Stimulated activated CD4-positive, alpha-beta T cell treated with anti-CD3 and anti-CD28 coated beads, Interleukin-1b, Interleukin-23, amount 100 ng/mL, for 24 hours (primary cell): ENCODE results near the gene PWP2.
"Not testable (repeated sequence)": the region's sequence is repeated elsewhere in the genome, so short reads cannot be mapped to it uniquely, and the experiment has no call there.

Source experiments
- DNase-seq, 4 experiments: peaks; one replicate each; pipeline ENCODE4 v3.0.0-alpha.2; 2020; ENCODE audit warnings: low read depth in 4 of 4, low spot score in 1 of 4

PWP2 gene

DNA sequence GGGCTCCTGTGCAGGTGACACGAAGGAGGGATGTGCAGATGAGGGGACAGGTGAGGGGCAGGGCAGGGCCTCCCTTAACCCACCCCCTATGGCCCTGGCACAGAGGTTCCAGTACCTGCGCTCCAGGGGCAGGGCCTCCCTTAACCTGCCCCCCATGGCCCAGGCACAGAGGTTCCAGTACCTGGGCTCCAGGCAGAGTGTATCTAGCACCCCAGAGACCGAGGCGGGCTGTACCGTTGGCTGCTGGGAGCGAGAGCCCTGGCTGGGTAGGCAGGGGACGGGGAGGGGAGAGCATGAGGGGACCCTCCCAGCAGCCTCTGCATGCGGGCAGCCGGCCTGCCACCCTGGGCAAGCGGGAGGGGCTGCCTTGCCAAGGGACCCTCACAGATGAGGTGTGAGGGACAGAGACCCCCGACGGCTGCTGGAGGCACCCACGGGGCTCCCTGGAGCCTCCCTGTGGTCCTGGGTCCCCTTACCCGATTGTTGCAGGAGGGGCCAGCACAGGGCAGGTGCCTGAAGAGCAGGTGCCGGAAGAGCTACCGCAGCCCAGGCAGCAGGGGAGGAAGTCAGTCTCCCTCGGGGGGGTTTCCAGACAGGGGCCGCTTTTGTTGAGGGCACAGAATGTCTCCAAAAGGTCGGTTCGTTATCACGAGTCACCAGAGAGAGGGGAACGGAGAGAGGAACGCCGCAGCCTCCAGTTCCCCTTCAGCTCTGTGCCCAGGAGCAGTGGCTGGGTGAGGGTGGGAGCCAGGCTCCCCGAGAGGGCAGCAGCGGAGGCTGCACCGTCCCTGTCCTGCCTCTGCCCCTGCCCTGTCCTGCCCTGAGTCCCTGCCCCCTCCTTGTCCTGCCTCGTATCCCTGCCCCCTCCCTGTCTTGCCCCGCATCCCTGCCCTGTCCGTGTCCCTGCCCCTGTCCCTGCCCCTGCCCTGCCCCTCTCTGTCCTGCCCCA is 52.4 kb downstream of the PWP2 start:
- not testable (repeated sequence) for DNase-seq

DNA sequence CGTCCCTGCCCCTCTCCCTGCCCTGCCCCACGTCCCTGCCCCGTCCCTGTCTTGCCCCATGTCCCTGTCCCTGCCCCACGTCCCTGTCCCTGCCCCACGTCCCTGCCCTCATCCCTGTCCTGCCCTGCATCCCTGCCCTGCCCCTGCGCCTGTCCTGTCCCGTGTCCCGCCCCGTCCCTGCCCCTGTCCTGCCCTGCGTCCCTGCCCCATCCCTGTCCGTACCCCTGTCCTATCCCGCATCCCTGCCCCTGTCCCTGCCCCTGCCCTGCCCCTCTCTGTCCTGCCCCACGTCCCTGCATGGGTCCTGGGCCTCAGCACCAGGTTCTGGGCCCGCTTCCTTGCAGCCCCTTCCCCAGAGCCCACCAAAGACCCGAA is 53.1 kb downstream of the PWP2 start:
- not testable (repeated sequence) for DNase-seq

GRCh38 chr21:44160821-44161220 is 53.6 kb downstream of the PWP2 start:
- DNase-seq, result not testable (repeated sequence)

GRCh38 chr21:44163167-44163653 is 56.0 kb downstream of the PWP2 start:
- not testable (repeated sequence) for DNase-seq

DNA sequence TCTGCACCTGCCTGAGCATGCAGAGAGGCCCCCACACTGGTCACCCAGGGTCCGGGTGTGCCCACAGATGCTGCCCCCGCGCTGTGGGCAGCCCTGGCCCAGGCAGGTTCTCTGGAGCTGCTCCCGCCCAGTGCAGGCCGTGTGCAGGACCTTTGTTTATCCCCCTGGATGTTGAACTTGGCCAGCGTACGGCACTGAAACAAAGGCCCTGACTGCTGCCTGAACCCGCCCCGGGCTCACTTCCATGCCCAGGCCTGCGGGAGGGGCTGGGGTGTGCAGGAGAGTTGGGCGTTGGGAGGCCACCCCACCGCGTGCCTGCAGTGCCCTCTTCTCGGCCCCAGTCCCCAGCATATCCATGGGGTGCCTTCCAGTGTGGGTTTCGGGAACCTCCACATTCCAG is 58.7 kb downstream of the PWP2 start:
- DNase-seq, result not testable (repeated sequence)

GRCh38 chr21:44167527-44167926 is 60.3 kb downstream of the PWP2 start:
- not testable (repeated sequence) for DNase-seq

- not testable (repeated sequence) for DNase-seq
Measured at GRCh38 chr21:44170326-44170725, 63.1 kb downstream of the PWP2 start.

- not testable (repeated sequence) for DNase-seq
Measured at GRCh38 chr21:44170863-44171262, 63.7 kb downstream of the PWP2 start.

GRCh38 chr21:44171962-44172572 is 64.9 kb downstream of the PWP2 start:
- not testable (repeated sequence) for DNase-seq

GRCh38 chr21:44172741-44173140 is 65.5 kb downstream of the PWP2 start:
- not testable (repeated sequence) for DNase-seq

DNA sequence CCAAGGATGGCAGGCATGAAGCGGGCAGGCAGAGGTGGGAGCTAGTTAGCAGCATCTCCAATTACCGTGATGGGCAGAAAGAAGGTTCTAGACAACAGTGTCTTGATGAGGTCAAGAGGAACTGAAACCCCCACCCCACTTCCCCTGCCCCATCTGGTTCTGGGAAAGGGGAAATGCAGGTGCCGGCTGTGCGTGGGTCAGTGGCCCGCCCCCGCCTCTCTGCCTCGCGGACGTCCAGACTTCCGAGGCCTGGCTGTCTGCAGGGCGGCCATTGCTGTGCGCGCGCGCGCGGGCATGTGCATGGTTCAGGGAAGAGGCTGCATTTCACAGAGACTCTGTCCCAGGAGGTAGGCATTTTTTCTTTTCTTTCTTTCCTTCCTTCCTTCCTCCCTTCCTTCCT is 68.0 kb downstream of the PWP2 start:
- DNase-seq, result not testable (repeated sequence)

DNA sequence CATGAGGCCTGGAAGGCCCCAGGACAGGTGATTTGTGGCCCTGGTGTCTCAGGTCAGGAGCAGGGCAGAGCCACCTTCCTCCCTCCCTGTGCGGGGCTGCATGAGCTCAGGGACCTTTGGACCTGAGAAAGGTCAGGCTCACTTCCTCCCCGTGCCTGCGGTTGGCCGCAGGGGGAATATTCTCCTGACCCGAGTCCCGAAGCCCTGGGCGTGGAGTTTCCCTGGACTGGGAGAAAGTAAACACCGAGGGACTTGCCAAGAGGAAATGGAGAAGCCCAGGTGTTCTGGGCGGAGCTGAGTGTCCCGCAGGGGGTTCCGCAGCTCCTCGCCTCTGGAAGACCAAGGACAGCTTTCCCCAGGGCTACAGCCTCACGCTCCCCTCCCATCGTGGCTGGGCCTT is 68.9 kb downstream of the PWP2 start:
- DNase-seq, result not testable (repeated sequence)
